ENCODE measurements around the gene UBAP2.
"Not testable (repeated sequence)": the region's sequence is repeated elsewhere in the genome, so short reads cannot be mapped to it uniquely, and the experiment has no call there.

DNA sequence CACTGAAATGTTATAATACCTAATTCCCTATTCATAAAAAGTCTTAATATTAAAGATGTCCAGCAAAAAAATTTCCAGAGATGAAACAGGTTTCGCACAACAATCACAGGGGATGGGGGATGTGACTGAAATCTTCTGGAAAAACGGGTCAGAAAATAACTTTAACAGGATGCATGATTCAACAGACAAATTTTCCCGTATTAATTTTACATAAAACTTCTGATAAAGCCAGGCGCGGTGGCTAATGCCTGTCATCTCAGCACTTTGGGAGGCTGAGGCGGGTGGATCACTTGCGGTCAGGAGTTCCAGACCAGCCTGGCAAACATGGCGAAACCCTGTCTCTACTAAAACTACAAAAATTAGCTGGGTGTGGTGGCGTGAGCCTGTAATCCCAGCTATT, 24.2 kb downstream of the UBAP2 start:
- TF ChIP-seq, protein P1, sequence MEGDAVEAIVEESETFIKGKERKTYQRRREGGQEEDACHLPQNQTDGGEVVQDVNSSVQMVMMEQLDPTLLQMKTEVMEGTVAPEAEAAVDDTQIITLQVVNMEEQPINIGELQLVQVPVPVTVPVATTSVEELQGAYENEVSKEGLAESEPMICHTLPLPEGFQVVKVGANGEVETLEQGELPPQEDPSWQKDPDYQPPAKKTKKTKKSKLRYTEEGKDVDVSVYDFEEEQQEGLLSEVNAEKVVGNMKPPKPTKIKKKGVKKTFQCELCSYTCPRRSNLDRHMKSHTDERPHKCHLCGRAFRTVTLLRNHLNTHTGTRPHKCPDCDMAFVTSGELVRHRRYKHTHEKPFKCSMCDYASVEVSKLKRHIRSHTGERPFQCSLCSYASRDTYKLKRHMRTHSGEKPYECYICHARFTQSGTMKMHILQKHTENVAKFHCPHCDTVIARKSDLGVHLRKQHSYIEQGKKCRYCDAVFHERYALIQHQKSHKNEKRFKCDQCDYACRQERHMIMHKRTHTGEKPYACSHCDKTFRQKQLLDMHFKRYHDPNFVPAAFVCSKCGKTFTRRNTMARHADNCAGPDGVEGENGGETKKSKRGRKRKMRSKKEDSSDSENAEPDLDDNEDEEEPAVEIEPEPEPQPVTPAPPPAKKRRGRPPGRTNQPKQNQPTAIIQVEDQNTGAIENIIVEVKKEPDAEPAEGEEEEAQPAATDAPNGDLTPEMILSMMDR (IDR thresholded peaks at IDR 0.05), result not testable (repeated sequence)
- not testable (repeated sequence) for TF ChIP-seq POLR2A, POLR2AphosphoS5 (IDR thresholded peaks at IDR 0.05)

All from prostate gland (tissue), 2 donors.